Karpas-422 (cell line): ENCODE results near the gene APCS. TPM values are rescaled to one million over a fixed set of nuclear protein-coding genes. Genes with fewer than 3 reads are reported as not detected.

Source experiments
- DNase-seq: peaks from one replicate; pipeline ENCODE4 v3.0.0-alpha.2; 2015
- H2AFZ ChIP-seq: fragments of 200-600 bp; sonication (generic); 2 replicates; pipeline ENCODE4 v1.6.1; 2014; ENCODE audit warnings: antibody characterized with exemption, low read length, mixed read lengths
- H3K27ac ChIP-seq: fragments of 200-600 bp; sonication (generic); 2 replicates; pipeline ENCODE4 v1.5.1; 2014; ENCODE audit warnings: mild to moderate bottlenecking, low read length, moderate library complexity
- H3K27me3 ChIP-seq: fragments of 200-600 bp; sonication (generic); 2 replicates; pipeline ENCODE4 v1.6.1; 2014; ENCODE audit warnings: low read length, mixed read lengths
- H3K36me3 ChIP-seq: fragments of 200-600 bp; sonication (generic); 2 replicates; pipeline ENCODE4 v1.6.1; 2014; ENCODE audit warnings: low read length, mixed read lengths; ENCODE audit not compliant: insufficient read depth
- H3K4me1 ChIP-seq: fragments of 200-600 bp; sonication (generic); 2 replicates; pipeline ENCODE4 v1.6.1; 2014; ENCODE audit warnings: mild to moderate bottlenecking, low read length, mixed read lengths
- H3K4me2 ChIP-seq: fragments of 200-600 bp; sonication (generic); 2 replicates; pipeline ENCODE4 v1.6.1; 2014; ENCODE audit warnings: low read length, low read depth, mild to moderate bottlenecking; ENCODE audit not compliant: poor library complexity, severe bottlenecking
- H3K4me3 ChIP-seq: fragments of 200-600 bp; sonication (generic); 2 replicates; pipeline ENCODE4 v1.5.1; 2014; ENCODE audit warnings: mild to moderate bottlenecking, antibody characterized with exemption, low read length, mixed read lengths
- H3K79me2 ChIP-seq: fragments of 200-600 bp; sonication (generic); 2 replicates; pipeline ENCODE4 v1.6.1; 2014; ENCODE audit warnings: mild to moderate bottlenecking, low read length, mixed read lengths
- H3K9ac ChIP-seq: fragments of 200-600 bp; sonication (generic); 2 replicates; pipeline ENCODE4 v1.6.0; 2014; ENCODE audit warnings: low read length
- H3K9me2 ChIP-seq: fragments of 200-600 bp; sonication (generic), shearing (Covaris generic); replicated peaks from 2 replicates; pipeline ENCODE4 v1.6.0; 2014; ENCODE audit warnings: mild to moderate bottlenecking, low read length, moderate library complexity; ENCODE audit not compliant: insufficient read depth
- H3K9me3 ChIP-seq: fragments of 300-700, 200-600 bp; sonication (generic); 2 replicates; pipeline ENCODE4 v1.6.1; 2014; ENCODE audit warnings: low read length, mixed read lengths
- H4K20me1 ChIP-seq: fragments of 200-600 bp; sonication (generic); 2 replicates; pipeline ENCODE4 v1.6.1; 2014; ENCODE audit warnings: mild to moderate bottlenecking, antibody characterized with exemption, low read length, low read depth; ENCODE audit not compliant: insufficient read depth
- total RNA-seq: library from RNA; depleted of rRNA; stranded (reverse); fragments of >200 nt; shearing (Covaris generic); gene quantifications from 2 replicates; pipeline ENCODE4 v1.2.3, GENCODE V29; 2014; ENCODE audit warnings: low replicate concordance; rRNA removed

APCS gene
- total RNA-seq, result not detected in 2 replicates

- Histone ChIP-seq H3K27ac (no peak within 1 kb of the TSS), H3K79me2 (no peaks in the 10 kb centered on the region), H4K20me1 (no peaks in the 10 kb centered on the region), H2AFZ (no peak within 1 kb of the TSS), H3K27me3 (no peaks in the 10 kb centered on the region), H3K4me1 (no peaks in the 10 kb centered on the region), H3K4me2 (no peak within 1 kb of the TSS), H3K4me3 (no peak within 1 kb of the TSS), H3K36me3 (no peaks in the 10 kb centered on the region), H3K9me2 (no peaks in the 10 kb centered on the region), H3K9me3 (no peaks in the 10 kb centered on the region), H3K9ac (no peak within 1 kb of the TSS)
- DNase-seq, result no peak
These were observed at the start of gene APCS for GRCh38 chr1:159587461-159587951. Gene APCS (plus strand): TSS chr1:159587826. CDS start chr1:159587922, 96 bp downstream.

DNA sequence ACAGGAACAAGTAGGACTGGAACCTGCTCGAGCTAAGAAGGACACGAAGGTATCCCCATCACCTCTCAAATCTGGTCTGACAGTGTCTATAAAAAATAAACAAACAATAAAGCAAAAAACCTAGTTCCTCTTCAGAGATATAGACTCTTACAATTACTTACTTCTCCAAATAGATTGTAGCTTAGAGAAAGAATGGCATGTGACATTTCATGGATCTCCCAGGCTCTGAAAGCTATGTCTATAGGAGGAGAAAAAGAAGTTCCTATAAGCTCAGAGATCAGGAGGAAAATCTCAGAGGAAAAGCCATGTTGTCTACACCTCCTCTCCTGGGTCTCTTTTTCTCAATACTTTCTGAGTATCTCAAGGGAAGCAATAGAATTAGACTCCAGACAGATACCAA, 39.5 kb upstream of the APCS start:
- H3K9me2 ChIP-seq, result no peaks in the 10 kb centered on the region
- no peak overlapping the region for H3K27ac ChIP-seq
- no peaks in the 10 kb centered on the region for H3K9me3 ChIP-seq
- H3K79me2 ChIP-seq, result no peaks in the 10 kb centered on the region
- H3K9ac ChIP-seq, result no peak overlapping the region
- DNase-seq, result no peak
- H3K4me3 ChIP-seq, result no peak overlapping the region
- H2AFZ ChIP-seq, result no peak overlapping the region
- no peaks in the 10 kb centered on the region for H4K20me1 ChIP-seq
- no peaks in the 10 kb centered on the region for H3K4me1 ChIP-seq
- no peaks in the 10 kb centered on the region for H3K36me3 ChIP-seq
- H3K27me3 ChIP-seq, result no peaks in the 10 kb centered on the region
- no peak overlapping the region for H3K4me2 ChIP-seq

- H3K9ac ChIP-seq, result no peak overlapping the region
- no peak overlapping the region for H3K4me3 ChIP-seq
- no peak overlapping the region for H3K4me2 ChIP-seq
- no peaks in the 10 kb centered on the region for H3K4me1 ChIP-seq
- no peak overlapping the region for H3K27ac ChIP-seq
- no peak overlapping the region for H2AFZ ChIP-seq
- H3K9me2 ChIP-seq, result no peaks in the 10 kb centered on the region
- no peaks in the 10 kb centered on the region for H3K9me3 ChIP-seq
- H3K27me3 ChIP-seq, result no peaks in the 10 kb centered on the region
- no peaks in the 10 kb centered on the region for H3K79me2 ChIP-seq
- H4K20me1 ChIP-seq, result no peaks in the 10 kb centered on the region
- no peaks in the 10 kb centered on the region for H3K36me3 ChIP-seq
- DNase-seq, result no peak
These were observed 33.4 kb upstream of the APCS start for GRCh38 chr1:159554261-159554660.

DNA sequence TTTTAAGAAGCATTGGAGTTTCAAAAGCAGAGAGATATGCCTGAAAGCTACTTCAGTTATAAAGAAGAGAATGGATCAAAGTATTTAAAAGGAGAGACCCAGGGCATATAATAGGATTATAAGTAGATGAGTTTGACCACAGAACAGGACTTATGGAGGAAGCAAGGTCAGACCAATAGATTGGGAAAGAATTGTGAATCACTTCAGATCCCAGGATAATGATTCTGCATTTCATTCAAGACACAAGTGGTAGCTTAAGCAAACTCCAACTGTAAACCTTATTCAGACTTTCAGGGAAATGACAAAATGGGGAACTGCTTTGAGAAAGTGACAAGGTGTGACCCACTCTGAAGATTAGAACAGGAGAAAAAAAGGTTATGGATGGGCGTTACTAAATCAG, 32.9 kb upstream of the APCS start:
- H3K27ac ChIP-seq, result no peak overlapping the region
- no peaks in the 10 kb centered on the region for H3K79me2 ChIP-seq
- no peaks in the 10 kb centered on the region for H3K36me3 ChIP-seq
- H3K27me3 ChIP-seq, result no peaks in the 10 kb centered on the region
- H3K4me2 ChIP-seq, result no peak overlapping the region
- DNase-seq, result no peak
- H3K4me3 ChIP-seq, result no peak overlapping the region
- no peaks in the 10 kb centered on the region for H3K9me3 ChIP-seq
- H3K9ac ChIP-seq, result no peak overlapping the region
- H3K4me1 ChIP-seq, result no peaks in the 10 kb centered on the region
- H4K20me1 ChIP-seq, result no peaks in the 10 kb centered on the region
- no peak overlapping the region for H2AFZ ChIP-seq
- H3K9me2 ChIP-seq, result no peaks in the 10 kb centered on the region

- Histone ChIP-seq H3K4me3 (no peak overlapping the region), H3K9me2 (no peaks in the 10 kb centered on the region), H3K79me2 (no peaks in the 10 kb centered on the region), H3K27ac (no peak overlapping the region), H3K27me3 (no peaks in the 10 kb centered on the region), H3K9ac (no peak overlapping the region), H3K9me3 (no peaks in the 10 kb centered on the region), H3K4me1 (no peaks in the 10 kb centered on the region), H2AFZ (no peak overlapping the region), H3K36me3 (no peaks in the 10 kb centered on the region), H3K4me2 (no peak overlapping the region), H4K20me1 (no peaks in the 10 kb centered on the region)
- no peak for DNase-seq
These were observed 30.7 kb upstream of the APCS start for GRCh38 chr1:159556931-159557369.

- H3K9me2 ChIP-seq, result no peaks in the 10 kb centered on the region
- no peaks in the 10 kb centered on the region for H3K36me3 ChIP-seq
- no peak overlapping the region for H3K4me2 ChIP-seq
- no peaks in the 10 kb centered on the region for H3K79me2 ChIP-seq
- H3K4me3 ChIP-seq, result no peak overlapping the region
- H3K9ac ChIP-seq, result no peak overlapping the region
- H3K9me3 ChIP-seq, result no peaks in the 10 kb centered on the region
- no peaks in the 10 kb centered on the region for H3K4me1 ChIP-seq
- H3K27ac ChIP-seq, result no peak overlapping the region
- no peak overlapping the region for H2AFZ ChIP-seq
- DNase-seq, result no peak
- no peaks in the 10 kb centered on the region for H4K20me1 ChIP-seq
- H3K27me3 ChIP-seq, result no peaks in the 10 kb centered on the region
These were observed 27.0 kb upstream of the APCS start for GRCh38 chr1:159560599-159560998.

GRCh38 chr1:159561497-159561896, 26.1 kb upstream of the APCS start:
- Histone ChIP-seq H4K20me1 (no peaks in the 10 kb centered on the region), H3K27me3 (no peaks in the 10 kb centered on the region), H3K79me2 (no peaks in the 10 kb centered on the region), H2AFZ (no peak overlapping the region), H3K4me1 (no peaks in the 10 kb centered on the region), H3K4me3 (no peak overlapping the region), H3K9me3 (no peaks in the 10 kb centered on the region), H3K36me3 (no peaks in the 10 kb centered on the region), H3K4me2 (no peak overlapping the region), H3K27ac (no peak overlapping the region), H3K9ac (no peak overlapping the region), H3K9me2 (no peaks in the 10 kb centered on the region)
- no peak for DNase-seq

DNA sequence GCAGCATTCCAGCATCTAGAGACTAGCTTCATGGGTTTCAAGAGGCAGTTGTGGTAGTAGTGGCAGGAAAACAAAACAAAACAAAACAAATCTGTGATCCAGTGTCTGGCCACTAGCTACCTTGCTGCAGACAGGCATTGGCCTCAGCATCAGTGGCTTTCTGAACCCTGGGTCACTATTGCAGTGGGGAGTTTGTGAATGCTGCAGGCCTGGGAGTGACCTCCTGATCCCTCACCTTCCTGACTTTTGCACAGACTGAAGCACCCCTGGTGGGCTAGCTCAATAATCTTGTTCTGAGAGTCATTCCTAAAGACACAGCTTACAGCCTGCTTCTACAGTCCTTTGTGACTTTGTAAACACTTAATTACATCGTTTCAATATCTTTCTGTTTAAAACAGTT, 24.9 kb upstream of the APCS start:
- Histone ChIP-seq H3K79me2 (no peaks in the 10 kb centered on the region), H3K27me3 (no peaks in the 10 kb centered on the region), H3K4me1 (no peaks in the 10 kb centered on the region), H2AFZ (no peak overlapping the region), H3K9me2 (no peaks in the 10 kb centered on the region), H3K4me3 (no peak overlapping the region), H3K4me2 (no peak overlapping the region), H4K20me1 (no peaks in the 10 kb centered on the region), H3K36me3 (no peaks in the 10 kb centered on the region), H3K27ac (no peak overlapping the region), H3K9me3 (no peaks in the 10 kb centered on the region), H3K9ac (no peak overlapping the region)
- DNase-seq, result no peak

DNA sequence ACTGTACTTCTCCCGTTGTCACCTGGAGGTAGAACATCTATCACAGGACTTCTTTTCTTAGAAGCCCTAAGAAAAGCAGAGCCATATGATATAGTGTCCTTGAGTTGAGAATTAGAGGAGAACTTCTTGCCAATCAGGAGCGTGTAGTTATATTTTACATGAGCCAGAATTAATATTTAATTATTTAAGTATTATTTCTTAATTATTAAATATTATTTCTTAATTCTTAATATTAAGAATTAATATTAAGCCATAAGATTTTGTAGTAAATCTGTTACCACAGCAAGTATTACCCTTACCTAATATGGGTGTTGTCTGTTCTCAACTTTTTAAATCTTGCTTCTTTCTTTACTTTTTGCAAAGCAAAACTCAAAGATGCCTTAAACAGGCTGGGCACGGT, 10.2 kb upstream of the APCS start:
- Histone ChIP-seq H3K27ac (no peak overlapping the region), H3K4me1 (no peaks in the 10 kb centered on the region), H3K4me2 (no peak overlapping the region), H3K9me2 (no peaks in the 10 kb centered on the region), H2AFZ (no peak overlapping the region), H3K36me3 (no peaks in the 10 kb centered on the region), H3K79me2 (no peaks in the 10 kb centered on the region), H3K9me3 (no peaks in the 10 kb centered on the region), H3K9ac (no peak overlapping the region), H4K20me1 (no peaks in the 10 kb centered on the region), H3K27me3 (0 out of 2 replicates have a peak, but pooled peaks cover 3% of the 10 kb centered on the region), H3K4me3 (no peak overlapping the region)
- no peak for DNase-seq
